GM19240 (cell line): ENCODE data around the gene ARHGEF40.

Experiments
- DNase-seq: peaks from one replicate; pipeline ENCODE4 v3.0.0; 2011; ENCODE audit warnings: low spot score; ENCODE audit not compliant: insufficient read length

ARHGEF40 gene

GRCh38 chr14:21059842-21060613 is 10.1 kb upstream of the ARHGEF40 start:
- no peak for DNase-seq

- no peak for DNase-seq
Observed at GRCh38 chr14:21060614-21061346, 9.3 kb upstream of the ARHGEF40 start.

- DNase-seq = no peak
Observed at GRCh38 chr14:21061347-21061668, 8.8 kb upstream of the ARHGEF40 start.

DNA sequence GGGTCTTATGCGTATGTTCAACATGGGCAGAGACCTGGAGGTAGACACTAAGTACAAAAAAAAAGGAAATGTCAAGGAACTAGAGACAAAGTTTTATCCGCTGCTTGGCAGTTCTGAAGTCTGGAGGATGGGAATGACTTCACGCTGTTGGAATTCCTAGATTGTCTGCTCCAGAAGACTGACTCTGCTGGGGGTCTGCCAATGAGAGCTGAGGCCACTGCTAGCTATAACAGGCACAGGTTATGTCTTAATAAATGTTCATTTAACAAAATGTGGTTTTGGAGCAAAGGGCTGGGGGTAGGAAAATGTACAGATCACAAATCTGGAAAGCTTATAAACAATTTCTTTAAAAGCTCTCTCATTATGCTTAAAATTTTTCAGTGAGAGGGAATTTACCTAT is 6.6 kb upstream of the ARHGEF40 start:
- DNase-seq = no peak

DNA sequence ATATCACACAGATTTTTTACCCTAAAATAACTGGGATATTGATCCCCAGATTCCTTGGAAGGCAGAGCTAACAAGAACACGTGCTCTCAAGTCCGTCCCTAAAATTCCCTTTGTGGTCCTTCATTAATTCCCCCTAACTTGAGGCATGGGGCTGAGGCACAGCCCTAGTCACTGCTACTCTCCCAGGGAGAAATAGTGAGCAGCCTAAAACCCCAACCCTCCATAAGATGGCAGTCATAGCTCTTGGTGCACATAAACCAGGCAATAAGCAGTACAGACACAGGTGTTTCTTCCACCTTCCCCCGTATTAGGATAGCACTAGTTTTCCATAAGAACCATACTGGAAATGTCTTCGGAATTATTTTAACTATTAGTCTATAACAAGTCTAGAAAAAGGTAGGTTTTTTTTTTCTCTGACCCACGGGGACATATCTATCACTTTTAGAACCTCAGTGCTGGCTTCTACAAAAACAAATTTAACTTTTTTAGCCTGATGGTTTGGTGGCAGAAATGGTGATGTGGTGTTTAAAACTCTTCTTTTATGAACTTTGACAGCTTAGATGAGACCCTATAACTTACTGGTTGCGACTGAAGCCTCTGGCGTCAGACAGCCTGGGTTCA is 3.1 kb upstream of the ARHGEF40 start:
- DNase-seq = no peak

DNA sequence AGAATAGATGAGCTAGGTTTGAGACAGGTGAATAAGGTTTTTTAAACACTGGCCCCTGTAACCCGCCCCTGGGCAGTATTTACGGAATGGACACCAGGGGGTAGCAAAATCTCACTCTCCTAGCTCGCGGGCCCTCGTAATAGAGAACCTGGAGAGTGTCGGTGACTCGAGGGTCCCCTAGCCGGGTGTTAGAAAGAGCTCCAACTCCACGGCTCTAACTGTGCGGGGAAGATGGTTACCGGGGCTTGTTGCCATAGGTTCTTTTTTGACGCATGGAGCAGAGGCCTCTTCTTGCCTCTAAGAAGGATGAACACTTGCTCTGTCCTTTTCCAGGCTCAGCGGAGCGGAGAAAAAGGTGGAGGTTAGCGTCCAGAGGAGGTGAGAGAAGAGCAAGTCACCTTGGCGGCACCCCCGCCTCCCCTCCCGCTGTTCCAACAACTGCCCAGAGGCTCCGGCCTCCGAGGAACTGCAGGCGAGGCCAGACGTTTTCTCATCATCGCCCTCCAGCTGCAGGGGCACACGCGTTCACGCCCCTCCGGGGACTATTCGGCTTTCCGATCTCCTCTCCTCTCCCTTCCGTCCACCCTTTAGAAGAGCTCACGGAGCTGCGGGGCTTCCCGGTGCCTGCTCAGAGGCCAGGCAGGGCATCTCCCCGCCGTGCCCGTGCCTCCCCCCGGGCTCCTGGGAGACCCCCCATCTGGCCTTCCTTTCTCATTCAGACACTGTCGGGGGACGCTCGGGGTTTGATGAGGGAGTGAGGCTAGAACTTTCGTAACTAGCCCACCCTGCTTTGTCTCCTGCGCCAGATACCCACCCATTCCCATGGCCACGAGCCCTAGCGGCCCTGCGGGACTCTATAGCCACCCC is 1.4 kb upstream of the ARHGEF40 start:
- no peak for DNase-seq

- DNase-seq = no peak
Observed at GRCh38 chr14:21069388-21070082, 569 bp upstream of the ARHGEF40 start.

GRCh38 chr14:21070610-21071224 is 613 bp downstream of the ARHGEF40 start:
- DNase-seq = no peak

- DNase-seq = peak; percentile 87
Observed at GRCh38 chr14:21071225-21072030, 1.3 kb downstream of the ARHGEF40 start.

- no peak for DNase-seq
Observed at GRCh38 chr14:21072031-21072473, 1.9 kb downstream of the ARHGEF40 start.

DNA sequence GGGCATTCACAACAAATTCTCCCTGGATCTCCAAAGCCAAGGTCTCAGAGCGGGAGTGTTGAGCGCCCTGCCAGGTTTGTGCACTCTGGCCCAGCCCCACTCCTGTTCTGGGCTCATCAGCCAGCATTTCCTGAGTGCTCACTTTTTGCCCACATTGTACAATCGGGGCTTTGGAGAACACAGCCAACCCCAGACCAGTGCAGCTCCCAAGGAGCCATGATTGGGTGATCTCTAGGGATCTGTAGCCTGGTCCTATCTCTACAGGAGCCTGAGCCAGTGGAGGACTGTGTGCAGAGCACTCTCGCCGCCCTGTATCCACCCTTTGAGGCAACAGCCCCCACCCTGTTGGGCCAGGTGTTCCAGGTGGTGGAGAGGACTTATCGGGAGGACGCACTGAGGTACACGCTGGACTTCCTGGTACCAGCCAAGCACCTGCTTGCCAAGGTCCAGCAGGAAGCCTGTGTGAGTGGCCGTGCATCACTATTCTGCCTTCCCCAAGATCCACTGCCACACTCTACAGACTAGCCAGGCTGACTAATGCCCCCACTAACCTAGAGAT is 2.8 kb downstream of the ARHGEF40 start:
- no peak for DNase-seq

DNA sequence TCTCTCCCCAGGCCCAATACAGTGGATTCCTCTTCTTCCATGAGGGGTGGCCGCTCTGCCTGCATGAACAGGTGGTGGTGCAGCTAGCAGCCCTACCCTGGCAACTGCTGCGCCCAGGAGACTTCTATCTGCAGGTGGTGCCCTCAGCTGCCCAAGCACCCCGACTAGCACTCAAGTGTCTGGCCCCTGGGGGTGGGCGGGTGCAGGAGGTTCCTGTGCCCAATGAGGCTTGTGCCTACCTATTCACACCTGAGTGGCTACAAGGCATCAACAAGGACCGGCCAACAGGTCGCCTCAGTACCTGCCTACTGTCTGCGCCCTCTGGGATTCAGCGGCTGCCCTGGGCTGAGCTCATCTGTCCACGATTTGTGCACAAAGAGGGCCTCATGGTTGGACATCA is 3.8 kb downstream of the ARHGEF40 start:
- no peak for DNase-seq

DNA sequence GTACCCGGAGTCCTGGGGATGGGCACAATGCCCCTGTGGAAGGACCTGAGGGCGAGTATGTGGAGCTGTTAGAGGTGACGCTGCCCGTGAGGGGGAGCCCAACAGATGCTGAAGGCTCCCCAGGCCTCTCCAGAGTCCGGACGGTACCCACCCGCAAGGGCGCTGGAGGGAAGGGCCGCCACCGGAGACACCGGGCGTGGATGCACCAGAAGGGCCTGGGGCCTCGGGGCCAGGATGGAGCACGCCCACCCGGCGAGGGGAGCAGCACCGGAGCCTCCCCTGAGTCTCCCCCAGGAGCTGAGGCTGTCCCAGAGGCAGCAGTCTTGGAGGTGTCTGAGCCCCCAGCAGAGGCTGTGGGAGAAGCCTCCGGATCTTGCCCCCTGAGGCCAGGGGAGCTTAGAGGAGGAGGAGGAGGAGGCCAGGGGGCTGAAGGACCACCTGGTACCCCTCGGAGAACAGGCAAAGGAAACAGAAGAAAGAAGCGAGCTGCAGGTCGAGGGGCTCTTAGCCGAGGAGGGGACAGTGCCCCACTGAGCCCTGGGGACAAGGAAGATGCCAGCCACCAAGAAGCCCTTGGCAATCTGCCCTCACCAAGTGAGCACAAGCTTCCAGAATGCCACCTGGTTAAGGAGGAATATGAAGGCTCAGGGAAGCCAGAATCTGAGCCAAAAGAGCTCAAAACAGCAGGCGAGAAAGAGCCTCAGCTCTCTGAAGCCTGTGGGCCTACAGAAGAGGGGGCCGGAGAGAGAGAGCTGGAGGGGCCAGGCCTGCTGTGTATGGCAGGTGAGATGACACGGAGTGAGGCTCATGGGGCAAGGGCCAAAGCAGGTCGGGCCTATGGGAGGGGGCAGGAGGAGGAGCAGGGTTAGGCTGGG is 4.5 kb downstream of the ARHGEF40 start:
- DNase-seq = no peak

DNA sequence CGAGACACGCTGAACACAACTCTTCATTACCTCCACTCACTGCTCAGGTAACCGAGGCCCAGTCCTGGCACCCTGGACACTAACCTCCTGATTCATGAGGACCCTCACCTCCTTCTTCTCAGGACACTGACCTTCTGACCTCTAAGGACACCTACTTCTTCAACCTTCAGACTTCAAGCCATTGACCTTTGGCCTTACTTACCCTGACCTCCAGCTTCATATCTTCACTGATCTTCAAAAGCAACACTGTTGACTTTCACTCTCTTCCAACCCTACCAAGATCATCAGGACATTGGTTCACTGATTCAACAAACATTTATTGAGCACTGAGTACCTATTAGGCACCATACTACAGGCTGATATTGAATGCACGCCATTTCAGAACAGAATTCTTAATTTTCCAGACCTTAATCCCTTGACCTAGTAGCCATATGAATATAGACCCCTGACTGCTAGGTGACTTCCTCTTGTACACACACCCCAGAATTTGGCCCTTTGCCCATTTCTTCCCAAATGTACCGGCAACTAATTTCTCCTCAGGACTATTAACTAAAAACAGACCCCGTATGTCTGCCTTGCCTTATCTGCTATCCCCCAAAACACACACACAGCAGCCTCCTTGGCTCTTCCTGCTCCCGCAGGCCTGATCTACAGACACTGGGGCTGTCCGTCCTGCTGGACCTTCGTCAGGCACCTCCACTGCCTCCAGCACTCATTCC is 5.8 kb downstream of the ARHGEF40 start:
- no peak for DNase-seq

DNA sequence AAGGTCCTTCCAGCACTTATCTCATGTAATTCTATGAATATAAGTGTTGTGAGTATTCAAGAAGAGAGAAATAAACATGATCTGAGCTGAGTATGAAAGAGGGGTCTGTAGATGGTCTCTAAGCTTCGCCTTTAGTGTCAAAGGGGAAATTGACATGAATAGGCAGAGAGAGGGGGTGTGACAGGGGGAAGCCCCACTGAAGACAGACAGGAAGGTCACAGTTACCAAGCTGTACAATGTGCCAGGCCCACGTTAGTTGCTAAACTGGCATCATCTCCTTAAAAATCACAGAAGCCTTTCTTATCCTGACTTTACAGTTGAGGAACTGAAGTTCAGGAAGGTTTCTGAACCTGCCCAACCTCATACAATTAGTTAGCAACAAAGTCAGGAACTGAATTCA is 7.6 kb downstream of the ARHGEF40 start:
- DNase-seq = no peak

DNA sequence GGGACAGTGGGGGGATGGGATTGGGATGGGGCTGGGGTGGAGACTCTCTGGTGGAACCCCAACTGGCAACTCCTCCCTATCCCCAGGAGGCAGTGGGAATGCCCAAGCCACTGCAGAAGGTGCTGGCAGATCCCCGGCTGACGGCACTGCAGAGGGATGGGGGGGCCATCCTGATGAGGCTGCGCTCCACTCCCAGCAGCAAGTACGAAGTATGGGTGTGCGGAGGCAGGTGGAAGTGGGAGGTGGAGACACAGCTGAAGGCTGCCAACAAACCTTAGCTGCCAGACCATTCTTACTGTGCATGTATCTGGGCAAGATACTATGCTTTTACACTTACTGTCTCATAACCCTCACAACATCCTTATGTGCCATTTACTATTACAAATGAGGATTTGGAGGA is 8.2 kb downstream of the ARHGEF40 start:
- DNase-seq = no peak

DNA sequence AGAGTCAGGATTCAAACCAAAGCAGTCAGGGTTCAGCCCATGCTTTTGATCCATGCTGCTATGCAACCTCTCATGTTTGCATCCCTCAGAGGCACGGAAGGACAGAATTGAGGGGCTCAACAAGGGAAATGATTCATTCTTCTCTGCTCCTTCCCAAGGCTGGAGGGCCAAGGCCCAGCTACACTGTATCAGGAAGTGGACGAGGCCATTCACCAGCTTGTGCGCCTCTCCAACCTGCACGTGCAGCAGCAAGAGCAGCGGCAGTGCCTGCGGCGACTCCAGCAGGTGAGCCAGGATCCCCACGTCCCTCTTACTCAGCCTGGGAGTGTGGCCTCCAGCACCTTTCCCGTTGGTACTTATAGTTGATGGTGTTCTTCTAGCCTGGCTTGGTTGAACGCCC is 8.6 kb downstream of the ARHGEF40 start:
- no peak for DNase-seq
